ENCODE results near the gene TLR2. TPM values are rescaled to one million over a fixed set of nuclear protein-coding genes. Genes with fewer than 3 reads are reported as not detected.

TLR2 gene
- total and polyA plus RNA-seq, 4 donors, result 2.9 to 15.6 (median 6.2) TPM

- H3K9ac ChIP-seq (ENCODE audit: low read depth in 1 of 2, low read length in 2 of 2), result no peak overlapping the region
- no peak for DNase-seq (ENCODE audit: low spot score)
- H3K4me3 ChIP-seq (ENCODE audit: low read depth in 1 of 3, low read length in 3 of 3), result no peak overlapping the region
- H3K9me3 ChIP-seq (ENCODE audit: control insufficient read depth in 4 of 4, low read length in 3 of 4), result peaks cover 0 to 3% (median 0%) of the 10 kb centered on the region in 4 donors
- no peaks in the 10 kb centered on the region for H3K36me3 ChIP-seq (ENCODE audit: control insufficient read depth in 4 of 4, insufficient read depth in 3 of 4, low read depth in 1 of 4, low read length in 3 of 4)
- no peak overlapping the region for H3K27ac ChIP-seq (ENCODE audit: low read depth in 1 of 2, low read length in 2 of 2)
- H3K27me3 ChIP-seq (ENCODE audit: control insufficient read depth in 4 of 4, insufficient read depth in 4 of 4, low read length in 3 of 4), result no peaks in the 10 kb centered on the region
- 65% methylated on average over 4 of the region's 4 CpGs for WGBS
- no peaks in the 10 kb centered on the region for H3K4me1 ChIP-seq (ENCODE audit: control insufficient read depth in 4 of 4, insufficient read depth in 4 of 4, low read length in 3 of 4)
- TF ChIP-seq HNF4A (conservative IDR thresholded peaks at IDR 0.05), result no peak
- no peak for TF ChIP-seq RXRA (IDR thresholded peaks at IDR 0.05)
- no peak for TF ChIP-seq RAD21 (IDR thresholded peaks at IDR 0.05)
- TF ChIP-seq FOXA2 (IDR thresholded peaks at IDR 0.05), result no peak
- TF ChIP-seq JUND (IDR thresholded peaks at IDR 0.05), result no peak
- TF ChIP-seq ATF3 (IDR thresholded peaks at IDR 0.05), result no peak
- no peak for TF ChIP-seq ZBTB33 (IDR thresholded peaks at IDR 0.05)
- TF ChIP-seq HNF4G (IDR thresholded peaks at IDR 0.05), result no peak
- TF ChIP-seq GABPA (IDR thresholded peaks at IDR 0.05 in 1 of 2, conservative IDR thresholded peaks at IDR 0.05 in 1 of 2), result no peak
- TF ChIP-seq NR2F2 (IDR thresholded peaks at IDR 0.05), result no peak
- TF ChIP-seq REST (IDR thresholded peaks at IDR 0.05), result no peak
- no peak for TF ChIP-seq YY1 (IDR thresholded peaks at IDR 0.05)
- TF ChIP-seq TAF1 (conservative IDR thresholded peaks at IDR 0.05), result no peak
- TF ChIP-seq CTCF (IDR thresholded peaks at IDR 0.05; ENCODE audit: low read depth, low read length, missing input control), result no peak
- no peak for TF ChIP-seq FOXA1 (IDR thresholded peaks at IDR 0.05)
- TF ChIP-seq MAX (IDR thresholded peaks at IDR 0.05), result no peak
These were observed 36.1 kb upstream of the TLR2 start for GRCh38 chr4:153647975-153648374.

GRCh38 chr4:153649572-153649991, 34.5 kb upstream of the TLR2 start:
- no peak overlapping the region for H3K27ac ChIP-seq (ENCODE audit: low read depth in 1 of 2, low read length in 2 of 2)
- H3K27me3 ChIP-seq (ENCODE audit: control insufficient read depth in 4 of 4, insufficient read depth in 4 of 4, low read length in 3 of 4), result no peaks in the 10 kb centered on the region
- 58% methylated on average over 6 of the region's 6 CpGs for WGBS
- TF ChIP-seq ZBTB33 (IDR thresholded peaks at IDR 0.05), result no peak
- TF ChIP-seq NR2F2 (IDR thresholded peaks at IDR 0.05), result no peak
- TF ChIP-seq RAD21 (IDR thresholded peaks at IDR 0.05), result peak; percentile 19 to 30
- TF ChIP-seq MAX (IDR thresholded peaks at IDR 0.05), result no peak
- TF ChIP-seq HNF4G (IDR thresholded peaks at IDR 0.05), result no peak
- no peak for TF ChIP-seq FOXA2 (IDR thresholded peaks at IDR 0.05)
- TF ChIP-seq RXRA (IDR thresholded peaks at IDR 0.05), result no peak
- TF ChIP-seq REST (IDR thresholded peaks at IDR 0.05), result no peak
- H3K36me3 ChIP-seq (ENCODE audit: control insufficient read depth in 4 of 4, insufficient read depth in 3 of 4, low read depth in 1 of 4, low read length in 3 of 4), result no peaks in the 10 kb centered on the region
- H3K9me3 ChIP-seq (ENCODE audit: control insufficient read depth in 4 of 4, low read length in 3 of 4), result peaks cover 0 to 3% (median 0%) of the 10 kb centered on the region in 4 donors
- no peak for DNase-seq (ENCODE audit: low spot score)
- no peaks in the 10 kb centered on the region for H3K4me1 ChIP-seq (ENCODE audit: control insufficient read depth in 4 of 4, insufficient read depth in 4 of 4, low read length in 3 of 4)
- H3K4me3 ChIP-seq (ENCODE audit: low read depth in 1 of 3, low read length in 3 of 3), result no peak overlapping the region
- no peak overlapping the region for H3K9ac ChIP-seq (ENCODE audit: low read depth in 1 of 2, low read length in 2 of 2)
